HG03520 (cell line): ENCODE measurements around the gene KIAA1549.
"Not testable (repeated sequence)": the region's sequence is repeated elsewhere in the genome, so short reads cannot be mapped to it uniquely, and the experiment has no call there.

Source experiments
- ATAC-seq: cut with Tn5 transposase; IDR thresholded peaks from one replicate; pipeline ENCODE4 v1.9.1; 2021; ENCODE audit warnings: mild to moderate bottlenecking, moderate library complexity; ENCODE audit not compliant: unreplicated experiment

The KIAA1549 gene

GRCh38 chr7:138945154-138945553 lies 36.0 kb downstream of the KIAA1549 start:
- no peak for ATAC-seq

DNA sequence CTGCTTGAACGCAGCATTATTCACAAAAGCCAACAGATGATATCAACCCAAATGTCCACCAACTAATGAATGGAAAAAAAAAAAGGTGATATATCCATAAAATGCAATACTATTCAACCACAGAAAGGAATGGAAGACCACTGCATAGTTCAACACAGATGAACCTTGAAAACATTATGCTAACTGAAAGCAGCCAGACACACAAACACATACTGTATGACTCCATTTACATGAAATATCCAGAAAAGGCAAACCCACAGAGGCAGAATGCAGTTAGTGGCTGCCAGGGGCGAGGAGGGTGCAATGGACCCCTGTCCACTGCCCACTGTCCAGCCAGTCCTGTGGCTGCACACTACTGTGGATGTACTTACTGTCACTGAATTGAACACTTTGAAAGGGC lies 36.6 kb downstream of the KIAA1549 start:
- no peak for ATAC-seq

GRCh38 chr7:138943061-138943460 lies 38.1 kb downstream of the KIAA1549 start:
- ATAC-seq: no peak

GRCh38 chr7:138941545-138941944 lies 39.6 kb downstream of the KIAA1549 start:
- no peak for ATAC-seq

- not testable (repeated sequence) for ATAC-seq
Observed at GRCh38 chr7:138940602-138941001, 40.6 kb downstream of the KIAA1549 start.

- no peak for ATAC-seq
Observed at GRCh38 chr7:138937484-138937883, 43.7 kb downstream of the KIAA1549 start.

DNA sequence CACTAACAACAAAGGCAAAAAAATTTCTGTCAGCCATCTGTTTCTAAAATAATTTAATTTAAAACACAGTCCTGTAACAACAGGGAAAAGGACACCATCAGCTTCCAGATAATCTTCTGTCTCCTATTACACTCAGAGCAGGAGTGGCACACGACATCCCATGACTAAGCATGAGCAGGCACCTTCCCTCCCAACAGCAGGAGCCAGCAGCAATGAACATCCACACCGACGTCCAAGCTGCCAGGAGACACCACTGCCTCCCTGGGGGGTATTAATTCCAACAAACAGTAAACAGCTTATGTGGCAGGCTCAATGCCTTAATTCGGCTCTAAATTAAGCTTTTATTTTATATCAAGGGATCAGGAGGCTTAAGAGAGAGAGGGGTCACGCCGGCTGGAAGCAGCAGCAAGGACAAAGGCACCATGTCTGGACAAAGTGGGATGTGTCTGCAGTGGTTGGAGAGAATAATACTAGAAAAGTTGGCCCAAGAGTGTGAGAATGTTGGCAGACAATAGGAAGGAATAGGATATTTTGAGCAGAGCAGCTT lies 45.7 kb downstream of the KIAA1549 start:
- ATAC-seq: no peak

DNA sequence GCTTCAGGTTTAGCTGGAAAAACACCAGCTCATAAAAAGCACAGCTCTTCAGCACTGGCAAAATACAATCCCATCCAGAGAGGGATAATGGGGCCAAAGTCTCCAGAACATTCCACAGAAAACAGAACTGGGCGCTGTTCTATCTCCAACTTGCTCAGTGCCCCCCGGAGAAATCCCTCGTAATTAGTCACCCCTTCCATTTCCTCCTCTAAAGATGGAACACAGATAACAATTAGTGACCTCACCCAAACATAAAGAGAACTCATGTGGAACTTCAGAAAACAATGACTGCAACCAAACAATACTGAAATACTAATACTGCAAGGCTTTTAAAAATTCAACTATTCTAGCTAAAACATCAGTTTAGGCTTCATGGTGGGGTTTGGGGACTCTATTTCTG lies 46.3 kb downstream of the KIAA1549 start:
- no peak for ATAC-seq

DNA sequence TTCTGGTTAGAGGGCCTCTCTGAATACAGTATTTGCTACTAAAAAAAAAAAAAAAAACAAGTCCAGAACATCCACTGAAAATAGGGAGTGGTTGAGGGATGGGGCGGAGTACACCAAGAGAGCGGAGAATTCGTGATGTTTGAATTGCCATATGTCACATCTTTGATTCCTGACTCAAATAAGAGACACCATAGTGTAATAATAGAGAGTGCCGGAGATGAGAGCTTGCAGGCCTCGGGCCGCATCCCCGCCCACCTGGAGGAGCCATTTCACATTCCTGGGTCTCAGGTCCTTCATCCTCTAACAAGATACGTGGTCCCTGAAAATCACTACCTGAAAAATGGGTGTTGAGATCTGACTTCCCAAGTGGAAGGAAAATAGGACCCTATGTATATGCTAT lies 46.8 kb downstream of the KIAA1549 start:
- no peak for ATAC-seq

DNA sequence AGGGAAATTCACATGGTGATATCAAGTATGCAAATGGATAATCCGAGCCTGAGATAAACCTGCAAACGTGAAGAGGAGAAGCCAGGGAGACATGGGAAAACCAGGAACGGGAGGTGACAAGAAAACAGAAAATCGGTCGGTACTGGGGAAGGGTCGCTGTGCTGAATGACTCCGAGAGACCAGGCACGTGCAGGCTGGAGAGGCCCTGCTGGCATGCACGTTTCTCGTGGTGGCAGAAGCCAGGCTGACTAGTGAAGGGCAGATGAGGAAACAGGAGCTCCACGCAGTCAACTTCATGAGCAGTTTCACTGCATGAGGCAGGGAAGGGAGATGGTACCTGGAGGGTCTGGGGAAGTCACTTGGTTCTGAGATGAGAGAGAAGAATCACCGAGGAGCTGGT lies 48.3 kb downstream of the KIAA1549 start:
- no peak for ATAC-seq

GRCh38 chr7:138932427-138932826 lies 48.8 kb downstream of the KIAA1549 start:
- no peak for ATAC-seq

DNA sequence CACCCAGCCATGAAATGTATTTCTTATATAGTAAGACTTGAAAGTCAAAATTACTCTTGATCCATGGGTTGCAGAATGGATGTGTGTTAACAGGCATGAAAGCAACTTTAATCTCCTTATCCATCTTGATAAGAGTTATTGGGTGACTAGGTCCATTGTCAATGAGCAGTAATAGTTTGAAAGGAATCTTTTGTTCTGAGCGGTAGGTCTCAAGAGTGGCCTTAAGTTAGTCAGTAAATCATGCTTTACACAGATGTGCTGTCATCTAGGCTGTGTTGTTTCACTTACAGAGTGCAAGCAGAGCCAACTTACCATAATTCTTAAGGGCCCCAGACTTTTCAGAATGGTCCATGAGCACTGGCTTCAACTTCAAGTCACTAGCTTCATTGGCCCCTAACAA lies 51.2 kb downstream of the KIAA1549 start:
- no peak for ATAC-seq

- ATAC-seq: no peak
Observed at GRCh38 chr7:138926241-138926612, 55.0 kb downstream of the KIAA1549 start.

DNA sequence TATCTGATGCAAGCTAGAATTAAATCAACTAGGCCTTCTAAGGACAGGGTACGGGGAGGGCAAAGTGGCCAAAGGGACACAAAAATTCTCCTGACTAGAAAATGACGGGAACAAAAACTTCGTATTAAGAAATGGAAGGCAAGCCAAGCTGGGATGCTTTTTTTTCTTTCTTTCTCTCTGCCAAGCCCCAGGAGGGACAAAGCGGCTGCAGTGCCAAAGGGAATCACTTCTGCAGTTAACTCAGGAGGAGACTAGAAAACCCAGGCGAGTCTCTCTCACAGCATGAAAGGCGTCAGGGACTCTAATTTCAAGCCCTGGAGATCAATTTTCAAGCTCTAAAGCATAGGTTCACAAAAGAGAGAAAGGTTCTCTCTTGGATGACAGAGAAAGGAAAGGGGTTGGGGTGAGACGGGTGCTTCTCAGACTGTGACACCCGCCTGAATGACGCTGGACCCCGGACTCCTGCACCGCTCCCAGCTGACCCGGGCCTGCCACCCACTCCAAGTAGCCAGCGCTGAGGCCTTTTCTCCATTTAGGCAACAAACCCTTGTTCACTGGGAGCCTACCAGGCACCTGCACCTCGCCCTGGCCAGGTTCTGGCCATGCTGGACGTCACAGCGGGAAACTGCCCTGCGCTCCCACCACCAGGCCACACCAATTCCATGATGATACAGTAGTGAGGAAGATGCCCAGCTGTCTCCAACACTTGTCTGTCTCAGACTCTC lies 56.5 kb downstream of the KIAA1549 start:
- no peak for ATAC-seq

GRCh38 chr7:138921277-138921676 lies 59.9 kb downstream of the KIAA1549 start:
- no peak for ATAC-seq

GRCh38 chr7:138919911-138920310 lies 61.3 kb downstream of the KIAA1549 start:
- no peak for ATAC-seq

- ATAC-seq: no peak
Observed at GRCh38 chr7:138919216-138919615, 62.0 kb downstream of the KIAA1549 start.

DNA sequence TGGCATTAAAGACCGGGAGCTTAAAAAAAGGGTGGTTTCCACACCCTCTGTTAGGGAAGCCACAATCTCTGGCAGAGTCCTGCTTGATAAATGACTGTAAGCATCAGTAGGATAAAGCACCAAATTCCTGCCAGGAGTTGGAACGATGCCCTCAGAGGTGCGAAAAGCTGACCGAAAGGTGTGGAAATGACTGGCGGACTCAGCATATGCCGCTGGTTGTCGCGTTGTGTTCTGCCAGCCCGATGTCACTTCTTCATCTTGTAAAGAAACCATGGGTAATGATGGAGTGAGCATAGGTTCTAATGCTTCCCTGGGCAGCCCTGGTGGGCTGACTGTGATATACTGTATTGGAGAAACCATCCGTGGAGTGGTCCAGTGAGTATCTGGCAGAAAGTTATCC lies 62.4 kb downstream of the KIAA1549 start:
- ATAC-seq: no peak

DNA sequence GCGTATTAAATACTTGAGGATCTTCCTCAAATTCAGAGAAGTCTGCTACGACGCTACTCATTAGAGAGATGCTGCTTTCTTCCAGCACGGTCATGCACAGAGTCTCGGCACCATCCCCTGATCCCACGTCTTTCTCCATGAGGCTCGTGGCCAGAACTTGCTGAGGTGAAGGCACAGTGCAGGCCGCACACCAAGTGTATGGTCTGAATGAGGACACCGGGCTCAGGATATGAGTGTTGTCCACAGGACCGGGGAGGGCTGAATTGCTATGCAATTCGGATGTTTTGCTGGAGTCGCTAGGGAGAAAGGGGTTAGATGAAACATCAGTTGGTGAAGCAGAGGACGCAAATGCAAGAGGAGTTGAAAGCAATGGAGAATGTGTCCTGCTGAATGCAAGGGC lies 63.0 kb downstream of the KIAA1549 start:
- no peak for ATAC-seq

GRCh38 chr7:138917771-138918170 lies 63.4 kb downstream of the KIAA1549 start:
- no peak for ATAC-seq

GRCh38 chr7:138916731-138917130 lies 64.5 kb downstream of the KIAA1549 start:
- ATAC-seq: no peak

DNA sequence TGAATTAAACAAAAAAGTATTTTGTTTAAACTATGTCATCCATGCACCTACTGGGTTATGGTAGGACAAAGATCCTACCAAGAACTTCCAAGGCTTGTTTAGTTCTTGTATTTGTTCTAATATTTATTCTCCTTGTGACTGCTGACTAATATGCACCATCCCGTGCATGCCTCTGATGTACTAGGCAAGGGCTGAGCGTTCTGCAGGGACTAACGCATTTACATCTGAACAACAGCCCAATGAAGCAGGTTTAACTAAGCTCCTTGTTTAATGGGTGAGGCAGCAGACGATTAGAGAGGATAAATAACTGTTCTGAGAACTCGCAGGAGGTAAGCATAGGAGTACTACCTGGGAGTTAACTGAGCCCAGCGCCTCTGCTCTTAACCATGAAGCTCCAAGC lies 64.9 kb downstream of the KIAA1549 start:
- ATAC-seq: no peak

DNA sequence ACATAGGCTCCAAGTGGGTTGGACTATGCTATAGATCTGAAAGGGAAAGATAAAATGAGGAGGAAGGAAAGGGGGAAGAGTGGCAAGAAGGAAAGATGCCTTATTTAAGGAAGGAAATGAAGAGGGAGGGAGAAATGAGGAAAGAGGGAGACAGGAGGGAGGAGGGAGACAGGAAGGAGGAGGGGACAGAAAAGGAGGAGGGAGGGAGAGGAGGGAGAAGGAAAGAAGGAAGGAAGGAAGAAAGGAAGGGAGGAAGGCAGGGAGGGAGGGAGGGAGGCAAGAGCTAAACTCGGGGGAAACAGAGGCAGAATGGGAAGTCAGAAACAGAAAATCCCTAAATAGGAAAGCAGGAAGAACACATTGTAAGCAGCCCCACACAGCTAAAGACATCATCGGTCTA lies 67.4 kb downstream of the KIAA1549 start:
- ATAC-seq: no peak
